Measurements from ENCODE around the gene KLHL15.
A peak's percentile ranks its signal among the peaks of the same experiment; 100 is the strongest.

The KLHL15 gene

GRCh38 chrX:24017674-24018073 lies 9.3 kb downstream of the KLHL15 start:
- no peaks in the 10 kb centered on the region for H3K27me3 ChIP-seq (ENCODE audit: insufficient read depth, low read length, poor library complexity, severe bottlenecking)
- H2AFZ ChIP-seq (ENCODE audit: low read length): no peak overlapping the region
- no peaks in the 10 kb centered on the region for H3K9me2 ChIP-seq (replicated peaks; ENCODE audit: low read depth, low read length)
- H3K4me2 ChIP-seq (ENCODE audit: low read depth, low read length, poor library complexity, severe bottlenecking): peak overlapping the region; percentile 80
- TF ChIP-seq EZH2phosphoT487 (IDR thresholded peaks at IDR 0.05; ENCODE audit: borderline replicate concordance) (no peak), CTCF (conservative IDR thresholded peaks at IDR 0.05; ENCODE audit: low read length) (no peak)
- H4K20me1 ChIP-seq (ENCODE audit: insufficient read depth, low read length, poor library complexity, severe bottlenecking): peaks cover 22% of the 10 kb centered on the region
- H3K9me3 ChIP-seq (ENCODE audit: insufficient read depth, low read depth, low read length): no peaks in the 10 kb centered on the region
- no peaks in the 10 kb centered on the region for H3F3A ChIP-seq (ENCODE audit: low read depth)
- peaks cover 4% of the 10 kb centered on the region; the same call in 1 of the 2 replicates for H3K36me3 ChIP-seq (ENCODE audit: insufficient read depth, low read length)
- peaks cover 86% of the 10 kb centered on the region for H3K79me2 ChIP-seq (ENCODE audit: insufficient read depth, low read length)
- H3K9ac ChIP-seq (ENCODE audit: low read depth, low read length, poor library complexity, severe bottlenecking): no peak overlapping the region
- no peak overlapping the region for H3K4me3 ChIP-seq (ENCODE audit: low read length, poor library complexity, severe bottlenecking)
- H3K4me1 ChIP-seq (ENCODE audit: insufficient read depth, low read length, poor library complexity, severe bottlenecking): peaks cover 13% of the 10 kb centered on the region

DNA sequence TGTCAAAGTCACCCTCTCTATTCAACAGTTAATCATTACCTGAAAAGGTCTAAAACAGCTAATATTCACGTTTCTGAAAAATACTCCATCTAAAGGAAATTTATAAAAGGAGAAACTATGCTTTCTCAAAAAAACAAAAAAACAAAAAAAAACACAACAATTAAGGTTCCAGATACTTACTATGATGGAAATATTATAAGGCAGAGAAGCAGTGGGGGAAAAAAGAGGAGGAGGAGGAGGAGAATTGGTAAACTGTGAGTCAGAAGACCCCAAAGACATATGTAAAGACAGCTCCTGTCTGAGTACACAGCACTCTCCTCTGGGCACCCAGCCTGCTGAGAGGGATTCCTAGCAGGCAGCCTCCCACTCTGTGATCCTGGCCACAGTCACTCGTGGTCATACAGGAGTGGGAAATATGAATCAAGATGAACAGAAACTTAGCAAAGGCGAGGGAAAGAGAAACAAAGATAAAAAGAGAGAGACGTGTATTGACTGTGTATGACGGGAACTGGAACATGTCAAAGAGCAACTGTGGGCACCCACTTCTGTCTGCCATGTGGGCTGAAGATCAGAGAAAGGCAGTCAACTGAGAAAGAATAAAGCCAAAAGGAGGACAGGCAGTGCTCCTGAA lies 12.5 kb downstream of the KLHL15 start:
- Histone ChIP-seq H3K9ac (ENCODE audit: low read depth, low read length, poor library complexity, severe bottlenecking) (no peak overlapping the region), H3F3A (ENCODE audit: low read depth) (no peaks in the 10 kb centered on the region), H3K4me3 (ENCODE audit: low read length, poor library complexity, severe bottlenecking) (no peak overlapping the region), H3K4me1 (ENCODE audit: insufficient read depth, low read length, poor library complexity, severe bottlenecking) (no peaks in the 10 kb centered on the region), H3K9me3 (ENCODE audit: insufficient read depth, low read depth, low read length) (no peaks in the 10 kb centered on the region), H3K4me2 (ENCODE audit: low read depth, low read length, poor library complexity, severe bottlenecking) (no peak overlapping the region), H4K20me1 (ENCODE audit: insufficient read depth, low read length, poor library complexity, severe bottlenecking) (peaks cover 7% of the 10 kb centered on the region), H3K79me2 (ENCODE audit: insufficient read depth, low read length) (peaks cover 73% of the 10 kb centered on the region), H3K27me3 (ENCODE audit: insufficient read depth, low read length, poor library complexity, severe bottlenecking) (no peaks in the 10 kb centered on the region), H3K36me3 (ENCODE audit: insufficient read depth, low read length) (peaks cover 4% of the 10 kb centered on the region; the same call in 1 of the 2 replicates), H3K9me2 (replicated peaks; ENCODE audit: low read depth, low read length) (no peaks in the 10 kb centered on the region), H2AFZ (ENCODE audit: low read length) (no peak overlapping the region)
- TF ChIP-seq CTCF (conservative IDR thresholded peaks at IDR 0.05; ENCODE audit: low read length): no peak
- TF ChIP-seq EZH2phosphoT487 (IDR thresholded peaks at IDR 0.05; ENCODE audit: borderline replicate concordance): no peak

- H3K4me1 ChIP-seq (ENCODE audit: insufficient read depth, low read length, poor library complexity, severe bottlenecking): no peaks in the 10 kb centered on the region
- no peaks in the 10 kb centered on the region for H3K9me2 ChIP-seq (replicated peaks; ENCODE audit: low read depth, low read length)
- no peak overlapping the region for H3K9ac ChIP-seq (ENCODE audit: low read depth, low read length, poor library complexity, severe bottlenecking)
- H3K27me3 ChIP-seq (ENCODE audit: insufficient read depth, low read length, poor library complexity, severe bottlenecking): no peaks in the 10 kb centered on the region
- no peak overlapping the region for H3K4me3 ChIP-seq (ENCODE audit: low read length, poor library complexity, severe bottlenecking)
- no peaks in the 10 kb centered on the region for H3F3A ChIP-seq (ENCODE audit: low read depth)
- H2AFZ ChIP-seq (ENCODE audit: low read length): no peak overlapping the region
- H3K36me3 ChIP-seq (ENCODE audit: insufficient read depth, low read length): peaks cover 4% of the 10 kb centered on the region; the same call in 1 of the 2 replicates
- H3K9me3 ChIP-seq (ENCODE audit: insufficient read depth, low read depth, low read length): no peaks in the 10 kb centered on the region
- H4K20me1 ChIP-seq (ENCODE audit: insufficient read depth, low read length, poor library complexity, severe bottlenecking): no peaks in the 10 kb centered on the region
- H3K4me2 ChIP-seq (ENCODE audit: low read depth, low read length, poor library complexity, severe bottlenecking): no peak overlapping the region
- H3K79me2 ChIP-seq (ENCODE audit: insufficient read depth, low read length): peaks cover 61% of the 10 kb centered on the region
- TF ChIP-seq CTCF (conservative IDR thresholded peaks at IDR 0.05; ENCODE audit: low read length): no peak
- TF ChIP-seq EZH2phosphoT487 (IDR thresholded peaks at IDR 0.05; ENCODE audit: borderline replicate concordance): no peak
Measured at GRCh38 chrX:24012266-24012665, 14.7 kb downstream of the KLHL15 start.

Measured in Loucy (cell line).